HCT116 (cell line): Measurements from ENCODE around the gene LCLAT1. TPM values are rescaled to one million over a fixed set of nuclear protein-coding genes. Genes with fewer than 3 reads are reported as not detected.

ENCODE experiments used
- ATAC-seq: fragments of 200-7000 bp; cut with Tn5 transposase; 2 replicates; pipeline ENCODE4 v1.9.1; 2020; ENCODE audit warnings: mild to moderate bottlenecking, moderate library complexity
- BruUV-seq: library from RNA; stranded (reverse); fragments of 400-500 nt; replicated peaks from 2 replicates; lab custom pipeline; 2021; lab: Mats Ljungman, UMichigan
- CTCF ChIA-PET: fragments of 300-600 bp; sonication (Branson Sonifier 250); formaldehyde crosslinking; loops from one replicate; lab custom pipeline; 2021; ENCODE audit warnings: antibody characterized with exemption; lab: Charles Lee
- POLR2A ChIA-PET: fragments of 300-600, 350-600 bp; sonication (Branson Sonifier 250); formaldehyde crosslinking; loops from one replicate; lab custom pipeline; 2021; ENCODE audit warnings: antibody characterized with exemption; lab: Charles Lee
- RAD21 ChIA-PET, 2 experiments: fragments of 300-600 bp; sonication (Branson Sonifier 250); formaldehyde crosslinking; loops; one replicate each; lab custom pipeline; 2023; ENCODE audit warnings: low total read pairs in 2 of 2; ENCODE audit not compliant: uncharacterized antibody in 2 of 2, unreplicated experiment in 2 of 2, low non-redundant PET in 1 of 2; lab: Charles Lee
- DNase-seq: peaks from one replicate; pipeline ENCODE4 v3.0.0-alpha.2; 2010; ENCODE audit warnings: low read depth, low spot score
- H2AFZ ChIP-seq: fragments of 200-600 bp; shearing (Covaris generic), sonication (generic); 2 replicates; pipeline ENCODE4 v1.6.1; 2017; ENCODE audit warnings: low read depth, mixed run types, mixed read lengths, antibody characterized with exemption, low read length; ENCODE audit not compliant: poor library complexity, severe bottlenecking
- H3K27ac ChIP-seq: 2 replicates; pipeline ENCODE4 v1.5.1; 2012; ENCODE audit warnings: low read depth, low read length
- H3K27me3 ChIP-seq: fragments of 200-600 bp; sonication (generic); 2 replicates; pipeline ENCODE4 v1.6.1; 2016; ENCODE audit warnings: mixed run types, low read length, mixed read lengths; ENCODE audit not compliant: insufficient read depth
- H3K36me3 ChIP-seq, 2 experiments: fragments of 200-500 bp in 1 of 2; fragments of 200-600 bp in 1 of 2; sonication (Bioruptor generic) in 1 of 2; sonication (generic) in 1 of 2; 2 replicates each; pipeline versions ENCODE4 v1.5.1 to v1.6.1; 2014 to 2016; ENCODE audit warnings: low read length in 2 of 2, inconsistent platforms in 1 of 2, mixed read lengths in 1 of 2, mixed run types in 1 of 2; ENCODE audit not compliant: insufficient read depth in 2 of 2, control insufficient read depth in 1 of 2
- H3K4me1 ChIP-seq, 2 experiments: fragments of 200-600 bp in 1 of 2; sonication (generic) in 1 of 2; 2 replicates each; pipeline versions ENCODE4 v1.5.1 to v1.6.1; 2012 to 2017; ENCODE audit warnings: low read length in 2 of 2, inconsistent platforms in 1 of 2, mild to moderate bottlenecking in 1 of 2, mixed read lengths in 1 of 2, mixed run types in 1 of 2, moderate library complexity in 1 of 2; ENCODE audit not compliant: insufficient read depth in 2 of 2, control insufficient read depth in 1 of 2
- H3K4me2 ChIP-seq: fragments of 200-600 bp; sonication (generic); 2 replicates; pipeline ENCODE4 v1.6.1; 2017; ENCODE audit warnings: mixed run types, low read length, mixed read lengths
- H3K4me3 ChIP-seq, 2 experiments: fragments of 200-600 bp in 1 of 2; sonication (generic) in 1 of 2; replicated peaks in 1 of 2; 2 replicates each; pipeline ENCODE4 v1.5.1; 2011 to 2016; ENCODE audit warnings: low read length in 2 of 2, control low read depth in 1 of 2, low read depth in 1 of 2, mild to moderate bottlenecking in 1 of 2, mixed read lengths in 1 of 2, mixed run types in 1 of 2
- H3K79me2 ChIP-seq: fragments of 200-600 bp; sonication (generic); 2 replicates; pipeline ENCODE4 v1.6.1; 2017; ENCODE audit warnings: mild to moderate bottlenecking, mixed run types, low read length, moderate library complexity, mixed read lengths; ENCODE audit not compliant: insufficient read depth
- H3K9ac ChIP-seq: fragments of 200-600 bp; sonication (generic); 2 replicates; pipeline ENCODE4 v1.6.1; 2016; ENCODE audit warnings: low read length, mixed read lengths
- H3K9me2 ChIP-seq: fragments of 200-600 bp; sonication (generic), shearing (Covaris generic); 2 replicates; pipeline ENCODE4 v1.6.1; 2017; ENCODE audit warnings: mixed run types, mild to moderate bottlenecking, moderate library complexity; ENCODE audit not compliant: insufficient read depth
- H3K9me3 ChIP-seq, 2 experiments: fragments of 200-500 bp in 1 of 2; fragments of 200-600 bp in 1 of 2; sonication (Bioruptor generic) in 1 of 2; sonication (generic) in 1 of 2; 2 replicates each; pipeline ENCODE4 v1.6.1; 2014 to 2017; ENCODE audit warnings: low read length in 2 of 2, mixed read lengths in 2 of 2, inconsistent platforms in 1 of 2, low read depth in 1 of 2, mild to moderate bottlenecking in 1 of 2, mixed run types in 1 of 2, moderate library complexity in 1 of 2; ENCODE audit not compliant: control insufficient read depth in 1 of 2, insufficient read depth in 1 of 2
- H4K20me1 ChIP-seq: fragments of 200-600 bp; sonication (generic), shearing (Covaris generic); 2 replicates; pipeline ENCODE4 v1.6.1; 2017; ENCODE audit warnings: mixed run types, mild to moderate bottlenecking, moderate library complexity; ENCODE audit not compliant: insufficient read depth
- CBX3 ChIP-seq: IDR thresholded peaks from 2 replicates; pipeline ENCODE4 v1.6.1; 2012; ENCODE audit warnings: low read depth
- CEBPB ChIP-seq: IDR thresholded peaks from 2 replicates; pipeline ENCODE4 v1.6.1; 2012; ENCODE audit warnings: low read depth
- CTCF ChIP-seq, 3 experiments: fragments of 200-600 bp in 1 of 3; sonication (generic) in 1 of 3; IDR thresholded peaks in 2 of 3; conservative IDR thresholded peaks in 1 of 3; 2 replicates each; pipeline ENCODE4 v1.5.1; 2012 to 2017; ENCODE audit warnings: low read depth in 2 of 3, low read length in 2 of 3, antibody characterized with exemption in 1 of 3, borderline replicate concordance in 1 of 3, control low read depth in 1 of 3, mild to moderate bottlenecking in 1 of 3, mixed read lengths in 1 of 3, mixed run types in 1 of 3, moderate library complexity in 1 of 3; ENCODE audit not compliant: insufficient read depth in 1 of 3
- EGR1 ChIP-seq: IDR thresholded peaks from 2 replicates; pipeline ENCODE4 v1.6.1; 2012; ENCODE audit warnings: low read depth
- ELF1 ChIP-seq: IDR thresholded peaks from 2 replicates; pipeline ENCODE4 v1.6.1; 2012; ENCODE audit warnings: low read depth, borderline replicate concordance
- EZH2 ChIP-seq: fragments of 200-600 bp; sonication (generic); IDR thresholded peaks from 2 replicates; pipeline ENCODE4 v1.6.1; 2017; ENCODE audit warnings: antibody characterized with exemption, mixed run types
- EZH2phosphoT487 ChIP-seq: fragments of 200-600 bp; IDR thresholded peaks from 2 replicates; pipeline ENCODE4 v1.6.1; 2018; ENCODE audit warnings: antibody characterized with exemption, borderline replicate concordance
- FOSL1 ChIP-seq: IDR thresholded peaks from 2 replicates; pipeline ENCODE4 v1.6.1; 2012; ENCODE audit warnings: low read depth
- JUND ChIP-seq: IDR thresholded peaks from 2 replicates; pipeline ENCODE4 v1.6.1; 2012
- POLR2A ChIP-seq: IDR thresholded peaks from 2 replicates; pipeline ENCODE4 v1.7.0; 2011; ENCODE audit warnings: borderline replicate concordance; ENCODE audit not compliant: insufficient read depth, insufficient read length; ENCODE audit errors: extremely low read depth
- POLR2AphosphoS5 ChIP-seq: IDR thresholded peaks from 2 replicates; pipeline ENCODE4 v1.6.1; 2011; ENCODE audit warnings: mild to moderate bottlenecking, low read depth, low read length, moderate library complexity
- RAD21 ChIP-seq: IDR thresholded peaks from 2 replicates; pipeline ENCODE4 v1.6.1; 2012; ENCODE audit warnings: low read depth, mild to moderate bottlenecking
- SIN3A ChIP-seq: IDR thresholded peaks from 2 replicates; pipeline ENCODE4 v1.6.1; 2012; ENCODE audit warnings: low read depth
- SP1 ChIP-seq: IDR thresholded peaks from 2 replicates; pipeline ENCODE4 v1.6.1; 2012; ENCODE audit warnings: low read depth
- YY1 ChIP-seq: IDR thresholded peaks from 2 replicates; pipeline ENCODE4 v1.6.1; 2011; ENCODE audit warnings: low read length, low read depth, moderate library complexity, mild to moderate bottlenecking; ENCODE audit not compliant: insufficient replicate concordance; ENCODE audit errors: extremely low read depth
- ZFX ChIP-seq: fragments of 450-650 bp; IDR thresholded peaks from 2 replicates; pipeline ENCODE4 v1.6.1; 2017
- intact Hi-C: fragments of 100-400 bp; cut with micrococcal nuclease; formaldehyde crosslinking; loops from 2 replicates; pipeline ENCODE4 v1.10.0; 2022
- total RNA-seq: library from RNA; stranded (reverse); gene quantifications from one replicate; pipeline ENCODE4 v1.2.1, GENCODE V29; 2021; ENCODE audit not compliant: unreplicated experiment

The LCLAT1 gene
- total RNA-seq, 1 experiment from 2014 or later: 36.2 TPM

GRCh38 chr2:30686000-30686399 lies 239.0 kb downstream of the LCLAT1 start:
- TF ChIP-seq EGR1 (no peak), ZFX (no peak), RAD21 (peak; percentile 17; the same call in 1 of the 2 replicates), ELF1 (no peak), CTCF (IDR thresholded peaks at IDR 0.05 in 2 of 3, conservative IDR thresholded peaks at IDR 0.05 in 1 of 3; ENCODE audit: borderline replicate concordance in 1 of 3, insufficient read depth in 1 of 3, low read depth in 2 of 3, low read length in 2 of 3) (peak in 2 of 3 experiments; percentile 47 to 53; a peak in 4 of 6 replicates), EZH2 (no peak), CEBPB (no peak), JUND (no peak), POLR2A (no peak), CBX3 (no peak)
- BruUV-seq: no TSS peak
- no peaks in the 10 kb centered on the region for H4K20me1 ChIP-seq
- intact Hi-C loops: no loop called here
- no peak for DNase-seq
- no peak overlapping the region for H3K4me2 ChIP-seq
- peak; percentile 89 for ATAC-seq
- H3K9ac ChIP-seq: no peak overlapping the region
- H3K9me3 ChIP-seq: no peaks in the 10 kb centered on the region
- ChIA-PET POLR2A (no interaction called here), CTCF (interaction anchor here (1.0 to 1.7 kb wide), 2 partner anchors 521 to 612 kb away, joined by 3 to 5 read pairs; no protein-coding TSS in a partner anchor), RAD21 (no interaction called here)
- no peaks in the 10 kb centered on the region for H3K27me3 ChIP-seq
- H3K4me3 ChIP-seq: no peak overlapping the region
- no peaks in the 10 kb centered on the region for H3K79me2 ChIP-seq
- no peaks in the 10 kb centered on the region for H3K9me2 ChIP-seq
- H2AFZ ChIP-seq: peak overlapping the region; percentile 45
- H3K36me3 ChIP-seq: no peaks in the 10 kb centered on the region
- H3K4me1 ChIP-seq: no peaks in the 10 kb centered on the region
- H3K27ac ChIP-seq: no peak overlapping the region

- Histone ChIP-seq H3K36me3 (no peaks in the 10 kb centered on the region), H3K9me3 (no peaks in the 10 kb centered on the region), H3K79me2 (no peaks in the 10 kb centered on the region), H3K27ac (no peak overlapping the region), H3K9ac (no peak overlapping the region), H3K27me3 (no peaks in the 10 kb centered on the region), H3K4me2 (no peak overlapping the region), H3K4me3 (no peak overlapping the region), H3K9me2 (no peaks in the 10 kb centered on the region), H3K4me1 (no peaks in the 10 kb centered on the region), H2AFZ (no peak overlapping the region), H4K20me1 (no peaks in the 10 kb centered on the region)
- ChIA-PET POLR2A (no interaction called here), CTCF (interaction anchor here (1.7 kb wide), 1 partner anchor 522 kb away, joined by 5 read pairs; no protein-coding TSS in a partner anchor), RAD21 (no interaction called here)
- intact Hi-C loops: no loop called here
- ATAC-seq: no peak
- no peak for DNase-seq
- BruUV-seq: no TSS peak
- TF ChIP-seq CTCF (IDR thresholded peaks at IDR 0.05 in 2 of 3, conservative IDR thresholded peaks at IDR 0.05 in 1 of 3; ENCODE audit: borderline replicate concordance in 1 of 3, insufficient read depth in 1 of 3, low read depth in 2 of 3, low read length in 2 of 3) (no peak), EZH2phosphoT487 (no peak), YY1 (no peak), JUND (no peak), FOSL1 (no peak), CBX3 (no peak), CEBPB (no peak), POLR2AphosphoS5 (no peak), EZH2 (no peak), SIN3A (no peak), SP1 (no peak)
Observed at GRCh38 chr2:30686669-30687068, 239.6 kb downstream of the LCLAT1 start.
